ENCODE measurements around the gene WDR31.
"Not testable (repeated sequence)": the region's sequence is repeated elsewhere in the genome, so short reads cannot be mapped to it uniquely, and the experiment has no call there.

WDR31 gene

DNA sequence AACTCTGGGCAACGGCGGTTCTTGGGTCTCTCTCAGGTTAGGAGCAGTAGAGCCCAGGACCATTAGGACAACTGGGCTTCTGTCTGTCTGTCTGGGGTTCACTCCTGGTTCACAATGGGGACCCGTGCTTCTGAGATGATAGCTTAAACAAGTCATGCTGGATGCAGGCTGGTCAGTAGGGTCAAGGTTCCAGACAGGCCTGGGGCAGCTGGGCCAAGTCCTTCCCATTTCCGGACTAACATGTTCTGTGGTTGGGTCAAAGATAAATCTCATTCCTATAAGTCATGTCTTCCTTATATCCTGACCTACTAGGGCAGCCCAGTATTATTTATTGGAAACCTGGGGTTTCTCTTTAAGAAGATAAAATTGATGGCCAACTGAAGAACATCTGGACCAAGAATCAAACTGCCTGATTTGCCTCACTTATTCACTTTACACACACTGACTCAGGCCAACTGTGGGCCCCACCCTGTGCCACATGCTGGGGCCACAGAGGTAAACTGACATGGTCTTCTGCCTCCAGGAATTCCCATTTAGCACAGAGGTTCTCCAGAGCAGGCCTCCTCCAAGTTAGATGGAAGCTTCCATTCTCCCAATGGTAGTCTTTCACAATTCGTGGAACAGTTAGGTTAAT is 28.4 kb upstream of the WDR31 start:
- FAIRE-seq: no peak

DNA sequence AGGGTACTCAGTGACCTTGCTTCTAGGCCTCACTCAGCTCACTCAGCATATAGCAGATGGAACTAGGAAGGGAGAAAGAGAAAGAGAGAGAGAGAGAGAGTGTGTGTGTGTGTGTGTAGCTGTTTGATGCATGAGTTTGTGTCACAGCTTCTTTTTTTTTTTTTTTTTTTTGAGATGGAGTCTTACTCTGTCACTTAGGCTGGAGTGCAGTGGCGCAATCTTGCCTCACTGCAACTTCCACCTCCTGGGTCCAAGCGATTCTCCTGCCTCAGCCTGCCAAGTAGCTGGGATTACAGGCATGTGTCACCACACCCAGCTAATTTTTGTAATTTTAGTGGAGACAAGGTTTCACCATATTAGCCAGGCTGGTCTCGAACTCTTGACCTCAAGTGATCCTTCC is 25.6 kb upstream of the WDR31 start:
- FAIRE-seq: not testable (repeated sequence)

DNA sequence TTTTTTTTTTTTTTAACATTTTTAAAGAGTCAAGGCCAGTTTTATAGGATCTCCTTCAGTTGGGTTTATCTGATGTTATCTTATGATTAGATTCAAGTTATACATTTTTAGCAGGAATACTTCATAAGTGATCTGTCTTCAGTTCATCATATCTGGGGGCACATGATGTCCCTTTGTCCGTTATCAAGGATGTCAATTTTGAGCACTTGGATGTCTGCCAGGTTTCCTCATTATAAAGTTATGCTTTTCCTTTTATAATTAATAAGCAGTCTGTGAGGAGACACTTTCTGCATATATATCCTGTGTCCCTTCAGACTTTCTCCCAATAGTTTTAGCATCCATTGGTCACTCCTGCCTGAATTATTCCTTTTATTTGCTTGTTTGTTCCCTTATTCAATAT is 24.9 kb upstream of the WDR31 start:
- FAIRE-seq: no peak

DNA sequence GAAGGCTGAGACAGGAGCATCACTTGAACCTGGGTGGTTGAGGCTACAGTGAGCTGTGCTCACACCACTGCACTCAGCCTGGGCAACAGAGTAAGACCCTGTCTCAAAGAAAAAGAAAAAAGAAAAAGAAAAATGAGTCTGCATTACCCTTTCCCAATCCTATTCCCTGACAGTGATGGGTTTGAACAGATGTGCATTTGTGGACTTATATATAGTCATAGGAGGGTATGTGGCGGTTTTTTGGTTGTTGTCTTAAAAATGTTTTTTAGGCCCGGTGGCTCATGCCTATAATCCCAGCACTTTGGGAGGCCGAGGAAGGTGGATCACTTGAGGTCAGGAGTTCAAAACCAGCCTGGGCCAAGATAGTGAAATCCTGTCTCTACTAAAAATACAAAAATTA is 23.3 kb upstream of the WDR31 start:
- no peak for FAIRE-seq

DNA sequence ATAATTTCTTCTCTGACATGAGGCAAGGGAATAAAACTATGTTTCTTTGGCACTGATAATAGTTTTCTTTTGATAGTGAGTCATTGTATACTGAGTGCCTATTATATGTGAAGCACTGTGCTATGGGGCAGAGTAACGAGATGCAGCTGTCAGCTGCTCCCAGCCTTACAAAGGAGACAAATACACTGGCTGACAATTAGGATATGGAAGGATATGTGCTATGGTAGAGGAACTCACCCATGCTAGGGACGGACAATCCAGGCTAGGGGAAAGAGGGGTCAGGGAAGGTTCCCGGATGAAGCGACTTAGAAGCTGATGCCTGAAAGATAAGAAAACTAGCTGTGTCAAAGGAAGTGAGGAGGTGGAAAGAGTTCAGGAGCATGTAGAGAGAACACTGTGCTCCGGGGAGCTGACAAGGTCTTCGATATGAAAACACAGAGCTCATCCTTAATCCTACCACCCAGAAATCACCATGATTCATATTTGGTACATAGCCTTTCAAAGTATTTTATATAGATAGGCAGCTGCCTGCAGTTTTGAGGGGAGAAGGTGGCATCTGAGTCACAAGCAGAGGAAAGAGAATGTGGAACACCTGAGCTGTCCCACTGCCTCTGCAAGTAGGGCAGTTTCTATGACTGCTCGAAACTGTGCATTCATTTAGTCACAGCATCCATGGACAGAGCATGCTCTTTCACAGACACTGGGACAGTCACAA is 21.4 kb upstream of the WDR31 start:
- no peak for FAIRE-seq

DNA sequence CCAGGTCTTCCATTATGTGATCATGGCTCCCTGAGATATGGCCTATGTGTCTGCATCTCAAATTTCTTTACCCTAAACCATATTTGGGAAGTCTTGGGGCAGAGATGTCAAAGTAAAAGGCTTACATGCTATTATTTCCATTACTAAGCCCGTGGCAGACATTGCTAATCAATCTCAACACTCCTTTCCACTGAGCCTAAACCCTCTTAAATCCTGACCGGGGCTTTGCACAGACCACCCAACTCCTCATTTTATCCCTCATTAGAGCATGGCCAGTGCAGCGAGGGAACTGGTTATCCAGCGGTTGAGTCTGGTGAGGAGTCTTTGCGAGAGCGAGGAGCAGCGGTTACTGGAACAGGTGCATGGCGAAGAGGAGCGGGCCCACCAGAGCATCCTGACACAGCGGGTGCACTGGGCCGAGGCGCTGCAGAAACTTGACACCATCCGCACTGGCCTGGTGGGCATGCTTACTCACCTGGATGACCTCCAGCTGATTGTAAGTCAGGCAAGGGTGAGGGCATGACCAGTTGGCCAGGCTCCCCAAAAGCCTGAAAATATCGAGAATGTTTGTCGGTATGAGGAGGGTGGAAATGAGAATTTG is 20.3 kb upstream of the WDR31 start:
- no peak for FAIRE-seq

DNA sequence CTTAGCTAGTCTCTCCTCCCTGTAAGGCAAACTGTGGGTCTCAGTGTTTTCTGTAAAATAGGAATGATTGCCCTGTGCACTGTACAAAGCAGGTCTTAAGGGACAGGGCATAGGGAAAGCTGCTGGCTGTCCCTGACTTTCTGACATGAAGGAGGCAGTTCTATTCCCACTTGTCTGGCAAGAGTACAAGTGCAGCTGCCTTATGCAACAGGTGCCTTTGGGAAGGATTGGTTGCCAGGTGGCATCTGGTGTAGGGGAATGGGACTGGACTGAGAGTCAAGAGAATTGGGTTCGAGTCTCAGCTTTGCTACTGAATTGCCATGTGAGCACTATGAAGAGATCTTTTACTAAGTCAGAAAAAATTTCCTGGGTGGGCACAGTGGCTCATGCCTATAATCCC is 19.3 kb upstream of the WDR31 start:
- no peak for FAIRE-seq

DNA sequence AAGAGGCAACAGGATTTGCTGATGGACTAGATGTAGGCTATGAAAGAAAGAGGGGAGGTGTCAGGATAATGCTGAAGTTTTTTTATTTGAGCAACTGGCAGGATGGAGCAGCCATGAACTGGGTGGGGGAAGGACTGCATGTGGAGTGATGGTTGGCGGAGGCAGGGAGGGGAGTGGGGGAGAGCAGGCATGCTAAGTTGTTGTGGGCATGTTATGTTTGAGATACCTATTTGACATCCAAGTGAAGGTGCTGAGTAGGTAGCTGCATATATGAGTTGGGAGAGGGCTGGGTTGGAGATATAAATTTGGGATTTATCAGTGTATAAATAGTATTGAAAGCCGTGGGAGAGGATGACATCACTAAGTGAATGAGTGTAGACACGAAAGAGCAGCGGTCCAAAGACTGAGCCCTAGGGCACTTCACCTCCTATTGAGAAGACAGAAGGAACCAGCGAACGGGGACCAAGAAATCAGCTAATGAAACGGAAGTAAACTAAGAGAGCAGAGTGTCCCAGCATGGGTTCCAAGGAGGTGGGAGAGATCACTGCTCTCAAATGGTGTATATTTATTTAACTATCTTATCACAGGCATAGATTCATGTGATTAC is 16.7 kb upstream of the WDR31 start:
- no peak for FAIRE-seq

DNA sequence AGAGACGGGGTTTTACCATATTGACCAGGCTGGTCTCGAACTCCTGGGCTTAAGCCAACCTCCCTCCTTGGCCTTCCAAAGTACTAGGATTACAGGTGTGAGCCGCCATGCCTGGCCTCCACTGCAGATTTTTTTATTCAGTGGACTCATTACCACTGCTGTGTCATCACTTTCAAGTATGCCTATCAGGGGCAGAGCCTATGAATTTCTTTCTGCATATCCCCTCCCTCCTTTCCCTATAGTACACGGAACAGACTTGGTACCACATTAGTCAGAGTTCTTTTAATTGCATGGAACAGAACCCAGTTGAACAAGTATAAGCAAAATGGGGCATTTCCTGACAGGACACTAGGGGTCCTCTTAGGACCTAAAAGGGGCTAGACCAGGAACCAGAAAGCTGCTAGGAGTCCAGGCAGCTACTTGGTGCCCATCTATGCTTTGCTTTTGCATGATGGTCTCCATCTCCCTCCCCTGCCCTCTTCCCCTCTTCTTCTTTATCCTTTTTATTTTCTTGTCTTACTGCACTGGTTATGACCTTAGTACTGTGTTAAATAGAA is 15.0 kb upstream of the WDR31 start:
- FAIRE-seq: no peak

DNA sequence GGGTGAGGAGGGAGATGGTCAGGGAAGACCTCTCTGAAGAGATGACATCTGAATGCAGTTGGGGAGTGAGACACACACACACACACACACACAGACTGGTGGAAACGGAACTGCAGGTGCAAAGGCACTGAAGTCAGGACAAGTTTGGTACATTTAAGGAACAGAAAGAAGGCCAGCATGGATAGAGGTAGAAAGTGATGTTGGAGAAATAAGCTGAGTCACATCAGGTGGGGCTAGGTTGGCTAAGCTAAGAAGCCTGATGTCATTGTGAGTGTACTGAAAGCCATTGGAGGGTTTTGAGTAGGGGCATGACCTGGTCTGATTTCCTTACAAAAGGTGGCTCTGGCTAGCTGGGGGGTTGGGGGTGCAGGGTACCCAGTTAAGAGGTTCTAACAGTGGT is 12.3 kb upstream of the WDR31 start:
- FAIRE-seq: no peak

DNA sequence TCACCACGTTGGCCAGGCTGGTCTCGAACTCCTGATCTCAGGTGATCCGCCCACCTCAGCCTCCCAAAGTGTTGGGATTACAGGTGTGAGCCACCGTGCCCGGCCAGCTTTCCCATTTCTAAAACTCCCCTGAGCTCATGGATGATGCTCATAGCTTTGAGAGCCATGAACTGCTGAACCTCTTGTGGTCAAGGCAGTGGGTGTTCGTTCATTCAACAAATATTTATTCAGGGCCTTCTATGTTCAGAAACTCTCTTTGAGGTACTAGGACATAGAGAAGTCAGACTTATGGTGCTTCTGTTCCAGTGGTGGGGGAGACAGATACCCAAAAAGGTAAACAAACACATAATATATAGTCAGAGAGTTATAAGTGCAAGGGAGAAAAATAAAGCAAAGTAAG is 11.9 kb upstream of the WDR31 start:
- FAIRE-seq: no peak

DNA sequence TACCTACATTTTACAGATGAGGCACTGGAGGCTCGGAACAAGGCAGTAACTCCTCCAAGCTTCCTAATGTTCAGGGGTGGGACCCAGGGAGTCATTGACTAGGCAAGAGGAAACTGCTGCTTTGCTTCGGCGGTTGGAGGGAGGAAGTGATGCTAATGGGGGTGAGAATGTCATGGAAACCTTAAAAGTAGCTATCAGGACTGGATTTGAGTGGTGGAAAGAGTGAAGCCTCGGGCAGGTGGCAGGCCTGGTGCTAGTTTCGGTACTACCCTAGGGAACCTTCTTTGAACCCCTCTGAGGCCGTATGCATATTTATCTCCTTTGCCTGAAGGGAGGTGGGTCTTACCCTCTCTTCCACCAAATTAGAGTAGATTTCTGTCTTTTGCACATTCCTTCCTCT is 10.9 kb upstream of the WDR31 start:
- FAIRE-seq: no peak

DNA sequence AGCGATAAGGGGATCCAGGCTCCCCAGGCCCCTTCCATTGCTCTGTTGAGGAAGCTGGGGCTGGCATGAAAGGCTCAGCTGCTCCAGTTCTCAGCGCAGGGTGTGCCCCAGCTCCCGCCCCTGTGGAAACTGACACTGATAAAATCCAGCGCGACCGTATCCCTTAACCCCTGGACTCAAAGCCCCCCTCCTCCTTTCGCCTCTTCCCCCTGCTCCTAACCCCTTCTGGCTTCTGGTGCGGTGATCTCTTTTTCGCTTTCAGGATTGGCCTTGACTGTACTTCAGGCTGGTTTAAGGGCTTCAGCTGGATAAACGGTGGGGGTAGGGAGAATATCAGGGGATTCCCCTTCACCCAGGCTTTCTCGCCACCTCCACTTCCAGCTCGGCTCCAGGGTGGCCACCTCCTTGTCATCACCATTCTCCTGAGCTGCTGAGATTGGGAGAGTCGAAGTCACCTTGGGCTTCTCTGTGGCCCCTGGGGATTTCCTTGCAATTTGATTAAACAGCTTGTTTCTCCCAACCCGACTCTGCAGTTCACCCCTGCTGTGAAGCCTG is 10.1 kb upstream of the WDR31 start:
- no peak for FAIRE-seq

DNA sequence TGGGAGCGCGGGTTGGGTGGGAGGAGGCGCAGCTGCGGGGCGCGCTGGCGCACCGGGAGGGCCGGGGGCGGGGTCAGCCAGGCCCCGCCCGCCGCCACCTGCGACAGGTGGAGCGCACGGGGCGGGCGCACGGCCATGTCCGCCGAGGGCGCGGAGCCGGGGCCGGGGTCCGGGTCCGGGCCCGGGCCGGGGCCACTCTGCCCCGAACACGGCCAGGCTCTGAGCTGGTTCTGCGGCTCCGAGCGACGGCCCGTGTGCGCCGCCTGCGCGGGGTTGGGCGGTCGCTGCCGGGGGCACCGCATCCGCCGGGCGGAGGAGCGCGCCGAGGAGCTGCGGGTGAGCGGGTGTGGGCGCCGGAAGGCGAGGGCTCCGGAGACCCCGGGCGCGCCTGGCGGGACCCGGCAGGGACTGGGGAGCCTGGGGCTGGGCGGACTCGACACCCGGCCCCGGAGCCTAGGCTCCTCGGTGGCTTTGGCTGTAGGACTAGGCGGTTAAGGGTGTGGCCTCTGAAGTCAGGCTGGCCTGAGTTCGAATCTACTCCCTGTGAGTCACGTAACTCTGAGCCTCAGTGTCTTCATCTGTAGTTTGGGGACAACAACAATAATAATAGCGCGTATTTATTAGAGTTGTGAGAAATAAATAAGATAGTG is 9.5 kb upstream of the WDR31 start, which contains the start of gene BSPRY:
Gene BSPRY, plus strand, starts transcription at position 97 of the 650 bp plus-strand sequence. Its CDS starts 39 bp downstream, at position 136.
- FAIRE-seq: no peak

DNA sequence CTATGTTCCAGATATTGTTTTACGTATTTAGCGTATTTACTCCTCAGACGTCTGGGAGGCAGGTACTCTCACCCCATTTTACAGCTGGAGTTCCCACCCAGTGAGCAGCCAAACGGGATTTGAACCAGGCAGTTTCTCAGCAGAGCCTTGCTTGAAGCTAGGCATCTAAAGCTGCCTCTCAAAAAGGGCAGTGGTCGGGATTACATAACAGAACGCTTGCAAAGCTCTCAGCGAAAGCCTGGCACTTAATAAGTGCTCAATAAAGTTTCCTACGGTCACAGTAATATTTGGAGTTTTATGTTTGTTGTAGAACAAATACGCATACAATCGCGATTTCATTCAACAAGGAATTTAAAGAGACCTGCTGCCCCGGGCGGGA is 9.0 kb upstream of the WDR31 start:
- FAIRE-seq: no peak

DNA sequence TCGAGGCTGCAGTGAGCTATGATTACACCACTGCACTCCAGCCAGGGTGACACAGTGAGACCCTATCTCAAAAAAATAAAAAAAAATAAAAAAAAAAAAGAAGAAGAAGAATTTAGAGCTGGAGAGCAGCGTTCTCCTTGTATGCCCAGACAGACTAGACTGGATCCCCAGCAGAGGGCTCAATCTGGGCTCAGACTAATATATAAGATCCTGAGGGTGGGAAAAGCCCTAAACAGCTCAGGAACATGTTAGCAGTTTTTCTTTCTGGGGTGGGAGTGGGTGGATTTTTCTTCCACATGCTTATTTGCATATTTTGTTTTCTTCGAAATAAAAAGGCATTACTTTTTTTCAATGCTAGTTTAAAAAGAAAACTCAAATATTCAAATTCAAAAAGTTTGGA is 8.4 kb upstream of the WDR31 start:
- FAIRE-seq: no peak

DNA sequence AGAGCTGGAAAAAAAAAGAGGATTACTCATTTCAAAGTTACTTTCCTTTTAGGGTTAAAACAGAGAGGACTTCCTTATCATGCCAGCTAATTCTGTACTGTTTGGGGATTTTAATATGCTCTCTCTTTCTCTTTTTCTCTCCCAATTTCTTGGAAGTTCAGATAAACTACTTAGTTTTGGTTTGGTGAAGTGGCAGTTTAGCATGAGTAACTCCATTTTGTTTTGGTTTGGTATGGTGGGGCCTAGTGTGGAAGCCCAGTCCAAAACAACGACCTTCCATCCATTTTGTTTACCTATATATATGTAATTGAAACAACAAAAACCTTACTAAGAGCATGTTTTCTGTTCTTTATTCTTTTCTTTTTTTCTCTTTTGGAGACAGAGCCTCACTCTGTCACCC is 5.6 kb upstream of the WDR31 start:
- no peak for FAIRE-seq

DNA sequence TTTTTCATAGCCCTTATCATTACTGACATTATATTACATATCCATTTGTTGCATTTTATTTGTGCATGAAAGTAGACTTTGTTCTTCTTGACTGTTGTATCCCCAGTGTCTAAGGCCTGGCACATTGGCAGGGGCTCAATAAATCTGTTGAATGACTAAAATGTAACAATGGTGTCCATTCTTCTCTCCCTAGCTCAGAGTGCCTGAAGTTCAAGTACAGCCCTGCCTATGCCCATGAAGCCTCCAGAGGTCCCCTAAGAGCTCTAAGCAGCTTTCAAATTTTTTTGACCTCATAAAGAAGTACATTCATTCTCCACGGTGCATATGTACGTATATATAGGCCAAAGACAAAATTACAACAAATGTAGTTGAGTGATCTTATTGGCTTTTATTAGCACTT is 5.1 kb upstream of the WDR31 start:
- no peak for FAIRE-seq

DNA sequence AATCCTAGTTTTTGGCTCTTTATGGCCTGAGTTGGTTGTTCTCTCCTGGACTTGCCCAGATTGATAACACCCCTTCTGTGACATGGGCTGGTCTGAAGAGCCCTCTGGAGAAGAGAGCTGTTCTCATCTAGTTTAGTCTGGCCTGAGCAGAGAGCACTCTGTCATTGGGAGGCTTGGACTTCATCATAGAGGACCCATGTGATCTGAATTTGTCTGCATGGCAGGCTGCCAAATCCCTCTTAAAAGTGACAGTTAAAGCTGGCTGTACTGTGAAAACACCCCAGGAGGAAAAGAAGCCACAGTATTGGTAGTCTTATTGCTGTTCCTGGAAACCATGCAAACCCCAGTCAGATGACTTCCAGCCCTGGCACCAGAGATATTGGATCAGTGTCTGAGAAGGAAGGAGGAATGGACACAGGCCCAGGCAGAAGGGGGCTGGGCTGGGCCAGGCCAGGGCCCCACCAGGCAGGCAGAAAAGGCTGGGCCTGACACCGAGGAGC is 3.7 kb upstream of the WDR31 start:
- no peak for FAIRE-seq

DNA sequence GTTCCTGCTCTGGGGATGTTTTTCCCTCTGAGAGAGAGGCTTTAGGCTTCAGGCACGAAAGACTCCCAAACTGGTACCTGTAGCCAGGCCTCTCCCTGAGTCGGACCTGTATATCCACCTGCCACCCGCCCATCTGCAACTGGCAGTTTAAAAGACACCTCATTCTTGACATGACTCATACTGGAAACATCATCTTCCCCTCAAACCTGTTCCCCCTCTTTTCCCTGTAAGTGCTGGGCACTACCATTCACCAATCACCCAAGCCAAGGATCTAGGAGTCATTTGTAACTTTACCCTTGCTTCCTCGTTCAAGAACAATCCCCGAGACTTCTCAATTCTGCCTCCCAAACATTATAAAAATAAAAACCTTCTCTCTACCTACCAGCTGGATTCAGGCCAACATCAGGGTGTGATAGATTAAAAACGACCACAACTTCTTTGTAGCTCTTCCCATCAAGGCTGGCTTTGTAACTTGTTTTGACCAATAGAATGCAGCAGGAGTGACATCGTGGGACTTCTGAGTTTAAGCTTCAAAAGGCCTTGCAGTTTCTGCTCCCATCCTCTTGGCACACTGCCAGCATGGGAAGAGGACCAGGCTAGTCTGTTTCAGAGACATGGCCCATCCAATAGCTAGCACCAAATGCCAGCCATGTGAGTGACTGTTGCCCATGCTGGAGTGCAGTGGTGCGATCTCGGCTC is 1.8 kb upstream of the WDR31 start:
- no peak for FAIRE-seq

DNA sequence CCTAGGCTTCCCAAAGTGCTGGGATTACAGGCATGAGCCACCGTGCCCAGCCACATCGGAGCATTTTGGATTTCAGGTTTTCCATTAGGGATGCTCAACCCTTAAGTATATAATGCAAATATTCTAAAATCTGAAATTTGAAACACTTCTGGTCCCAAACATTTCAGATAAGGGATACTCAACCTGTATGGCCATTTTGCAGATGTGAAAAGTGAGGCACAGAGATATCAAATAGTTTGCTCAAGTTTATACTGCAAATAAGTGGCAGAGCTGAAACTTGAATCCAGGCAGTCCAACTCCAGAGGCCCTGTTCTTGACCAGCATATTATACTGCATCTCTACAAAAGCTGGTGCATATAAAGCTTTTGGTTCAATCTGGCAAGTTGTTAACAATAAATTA is 2.4 kb downstream of the WDR31 start:
- no peak for FAIRE-seq

DNA sequence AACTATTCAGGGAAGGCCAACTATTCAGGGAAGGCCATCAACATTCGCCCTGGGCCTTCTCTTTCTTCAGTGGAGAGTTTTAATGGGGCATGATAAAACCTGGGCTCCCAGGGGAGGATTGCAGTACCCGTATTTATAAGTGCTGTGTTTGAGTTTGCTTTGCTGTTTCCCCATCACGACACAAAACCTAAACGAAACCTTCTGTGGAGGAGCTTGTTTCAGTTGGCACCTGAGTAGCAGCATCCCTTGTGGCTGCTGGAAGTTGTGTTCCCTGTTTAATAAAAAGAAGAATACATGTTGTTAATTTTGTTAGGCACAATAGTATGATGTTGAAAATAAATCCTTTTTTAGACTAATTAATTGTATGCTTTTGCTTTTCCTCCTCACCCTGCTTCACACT is 8.3 kb downstream of the WDR31 start:
- FAIRE-seq: no peak
